Measurements from ENCODE around the gene SOBP. TPM values are rescaled to one million over a fixed set of nuclear protein-coding genes. Genes with fewer than 3 reads are reported as not detected.

Gene SOBP
- total RNA-seq, 4 donors from 2014 or later, result 2.6 to 21.2 (median 8.7) TPM

- DNase-seq, result no peak
- Histone ChIP-seq H3K9me3 (no peaks in the 10 kb centered on the region), H3K4me1 (no peaks in the 10 kb centered on the region), H3K27me3 (no peaks in the 10 kb centered on the region), H3K4me3 (no peak overlapping the region), H3K27ac (no peak overlapping the region), H3K36me3 (no peaks in the 10 kb centered on the region)
- intact Hi-C loops (cut with DNase I; ENCODE audit: low total_unique reads), result no loop called here
- TF ChIP-seq, protein P1, sequence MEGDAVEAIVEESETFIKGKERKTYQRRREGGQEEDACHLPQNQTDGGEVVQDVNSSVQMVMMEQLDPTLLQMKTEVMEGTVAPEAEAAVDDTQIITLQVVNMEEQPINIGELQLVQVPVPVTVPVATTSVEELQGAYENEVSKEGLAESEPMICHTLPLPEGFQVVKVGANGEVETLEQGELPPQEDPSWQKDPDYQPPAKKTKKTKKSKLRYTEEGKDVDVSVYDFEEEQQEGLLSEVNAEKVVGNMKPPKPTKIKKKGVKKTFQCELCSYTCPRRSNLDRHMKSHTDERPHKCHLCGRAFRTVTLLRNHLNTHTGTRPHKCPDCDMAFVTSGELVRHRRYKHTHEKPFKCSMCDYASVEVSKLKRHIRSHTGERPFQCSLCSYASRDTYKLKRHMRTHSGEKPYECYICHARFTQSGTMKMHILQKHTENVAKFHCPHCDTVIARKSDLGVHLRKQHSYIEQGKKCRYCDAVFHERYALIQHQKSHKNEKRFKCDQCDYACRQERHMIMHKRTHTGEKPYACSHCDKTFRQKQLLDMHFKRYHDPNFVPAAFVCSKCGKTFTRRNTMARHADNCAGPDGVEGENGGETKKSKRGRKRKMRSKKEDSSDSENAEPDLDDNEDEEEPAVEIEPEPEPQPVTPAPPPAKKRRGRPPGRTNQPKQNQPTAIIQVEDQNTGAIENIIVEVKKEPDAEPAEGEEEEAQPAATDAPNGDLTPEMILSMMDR (IDR thresholded peaks at IDR 0.05), result no peak
- no peak for TF ChIP-seq POLR2A (IDR thresholded peaks at IDR 0.05)
Observed at GRCh38 chr6:107531868-107532267, 42.0 kb downstream of the SOBP start.

GRCh38 chr6:107532706-107533105, 42.8 kb downstream of the SOBP start:
- H3K27ac ChIP-seq, result no peak overlapping the region
- intact Hi-C loops (cut with DNase I; ENCODE audit: low total_unique reads), result no loop called here
- no peak for TF ChIP-seq POLR2A (IDR thresholded peaks at IDR 0.05)
- TF ChIP-seq, protein P1 (IDR thresholded peaks at IDR 0.05), result no peak
- no peaks in the 10 kb centered on the region for H3K4me1 ChIP-seq
- H3K4me3 ChIP-seq, result no peak overlapping the region
- H3K36me3 ChIP-seq, result no peaks in the 10 kb centered on the region
- H3K9me3 ChIP-seq, result no peaks in the 10 kb centered on the region
- no peak for DNase-seq
- no peaks in the 10 kb centered on the region for H3K27me3 ChIP-seq

DNA sequence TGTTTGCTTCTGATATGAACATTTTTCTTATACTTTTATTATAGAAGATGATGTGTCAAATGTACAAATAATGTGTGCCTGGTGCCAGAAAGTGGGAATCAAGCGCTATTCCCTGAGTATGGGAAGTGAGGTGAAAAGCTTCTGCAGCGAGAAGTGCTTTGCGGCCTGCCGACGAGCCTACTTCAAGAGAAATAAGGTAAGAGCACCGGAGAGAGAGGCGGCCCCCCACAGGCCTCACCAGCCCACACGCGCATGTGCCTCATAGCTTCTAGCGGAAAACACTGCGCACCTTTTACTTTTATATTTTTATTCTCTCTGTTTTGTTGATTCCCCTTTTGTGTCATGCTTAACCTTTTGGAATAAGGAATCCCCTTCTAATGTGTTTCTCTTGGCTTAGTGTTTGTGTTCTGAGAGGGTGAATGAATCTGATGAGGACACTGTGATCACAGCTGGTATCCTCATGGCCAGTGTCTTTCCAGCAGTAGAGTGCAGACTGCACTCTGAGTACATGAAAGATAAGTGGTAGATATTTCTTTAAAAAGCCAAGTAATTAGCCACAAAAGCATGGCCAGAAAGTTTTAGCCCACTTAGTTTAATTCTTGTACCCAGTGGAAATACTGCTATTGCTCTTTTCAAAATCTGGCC, 43.6 kb downstream of the SOBP start:
- H3K36me3 ChIP-seq, result no peaks in the 10 kb centered on the region
- intact Hi-C loops (cut with DNase I; ENCODE audit: low total_unique reads), result no loop called here
- no peaks in the 10 kb centered on the region for H3K9me3 ChIP-seq
- no peak for DNase-seq
- H3K4me3 ChIP-seq, result no peak overlapping the region
- no peaks in the 10 kb centered on the region for H3K4me1 ChIP-seq
- TF ChIP-seq, protein P1 (IDR thresholded peaks at IDR 0.05), result no peak
- no peak for TF ChIP-seq POLR2A (IDR thresholded peaks at IDR 0.05)
- no peak overlapping the region for H3K27ac ChIP-seq
- no peaks in the 10 kb centered on the region for H3K27me3 ChIP-seq

- H3K4me1 ChIP-seq, result no peaks in the 10 kb centered on the region
Observed at GRCh38 chr6:107534571-107535141, 44.7 kb downstream of the SOBP start.

DNA sequence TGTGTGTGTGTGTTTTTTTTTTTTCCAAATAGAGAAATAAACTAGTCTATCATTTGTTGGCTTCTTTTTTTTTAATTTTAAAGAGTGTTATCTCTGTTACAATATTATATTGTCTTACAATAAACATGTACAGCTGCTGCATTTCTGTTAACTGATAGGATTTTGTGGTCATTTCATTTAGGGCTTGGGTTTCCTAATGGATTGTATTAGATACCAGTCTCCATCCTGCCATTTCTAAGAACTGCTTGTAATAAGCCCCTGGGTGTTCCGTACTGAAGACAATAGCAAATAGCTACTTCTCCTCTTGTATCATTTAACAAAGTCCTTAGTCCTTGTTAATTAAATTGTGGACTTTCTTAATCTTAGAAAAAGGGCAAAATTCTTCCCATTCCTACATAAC, 45.7 kb downstream of the SOBP start:
- H3K4me1 ChIP-seq, result no peaks in the 10 kb centered on the region
- intact Hi-C loops (cut with DNase I; ENCODE audit: low total_unique reads), result no loop called here

More at GRCh38 chr6:107534571-107535141, 44.7 kb downstream of the SOBP start:
- Histone ChIP-seq H3K4me3 (no peak overlapping the region), H3K9me3 (no peaks in the 10 kb centered on the region), H3K27ac (peak overlapping the region in 1 of 2 donors; percentile 8), H3K36me3 (no peaks in the 10 kb centered on the region), H3K27me3 (no peaks in the 10 kb centered on the region)
- TF ChIP-seq, protein P1 (IDR thresholded peaks at IDR 0.05), result no peak
- TF ChIP-seq POLR2A (IDR thresholded peaks at IDR 0.05), result no peak
- no peak for DNase-seq
- intact Hi-C loops (cut with DNase I; ENCODE audit: low total_unique reads), result no loop called here

More for the DNA sequence above, 45.7 kb downstream of the SOBP start:
- no peak overlapping the region for H3K27ac ChIP-seq
- no peaks in the 10 kb centered on the region for H3K9me3 ChIP-seq
- H3K27me3 ChIP-seq, result no peaks in the 10 kb centered on the region
- H3K36me3 ChIP-seq, result no peaks in the 10 kb centered on the region
- DNase-seq, result no peak
- no peak for TF ChIP-seq POLR2A (IDR thresholded peaks at IDR 0.05)
- TF ChIP-seq, protein P1 (IDR thresholded peaks at IDR 0.05), result no peak
- H3K4me3 ChIP-seq, result no peak overlapping the region
